HG03457 (cell line): ENCODE results near the gene HERC2.
"Not testable (repeated sequence)": the region's sequence is repeated elsewhere in the genome, so short reads cannot be mapped to it uniquely, and the experiment has no call there.

ENCODE experiments used
- ATAC-seq: cut with Tn5 transposase; IDR thresholded peaks from one replicate; pipeline ENCODE4 v1.9.1; 2021; ENCODE audit warnings: moderate number of reproducible peaks; ENCODE audit not compliant: unreplicated experiment

The HERC2 gene

GRCh38 chr15:28222612-28223011 is 99.4 kb downstream of the HERC2 start:
- ATAC-seq, result not testable (repeated sequence)

DNA sequence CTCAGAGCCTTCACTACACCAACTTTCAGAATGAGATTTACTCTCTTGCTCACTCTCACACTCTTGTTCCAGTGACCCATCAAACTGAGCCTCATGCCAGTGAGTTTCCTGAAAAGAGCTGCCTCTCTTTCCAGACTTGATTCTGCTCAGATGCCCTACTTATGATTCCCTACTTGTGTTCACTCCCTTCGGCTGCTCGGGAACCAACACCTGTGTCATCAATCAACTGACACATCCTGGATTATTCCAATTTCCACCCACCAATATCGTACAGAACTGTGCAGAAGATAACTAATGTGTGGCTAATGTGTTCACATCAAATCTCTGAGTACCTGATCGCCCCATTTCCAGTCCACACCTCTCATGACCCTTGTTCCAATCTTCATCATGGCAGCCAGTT is 100.3 kb downstream of the HERC2 start:
- ATAC-seq, result not testable (repeated sequence)

DNA sequence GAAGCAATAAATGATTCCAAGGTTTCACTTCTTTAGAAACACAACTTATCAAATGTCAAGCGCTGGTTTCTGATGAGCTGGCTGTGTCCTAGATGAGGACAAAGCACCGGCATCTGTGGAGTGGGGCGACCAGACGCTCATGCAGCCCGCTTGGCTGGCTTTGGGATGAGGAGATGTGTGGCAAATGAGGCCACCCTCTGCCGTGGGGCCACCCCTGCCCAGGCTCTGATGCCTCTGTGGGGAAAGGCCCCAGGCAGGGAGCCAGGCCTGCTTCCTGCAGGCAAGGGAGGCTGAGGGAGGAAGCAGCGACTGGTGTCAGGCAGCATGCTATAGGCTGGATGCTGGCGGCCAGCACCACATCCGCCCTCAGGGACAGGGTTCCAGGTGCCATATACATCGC is 102.9 kb downstream of the HERC2 start:
- ATAC-seq, result no peak

GRCh38 chr15:28216946-28217546 is 104.9 kb downstream of the HERC2 start:
- ATAC-seq, result not testable (repeated sequence)

DNA sequence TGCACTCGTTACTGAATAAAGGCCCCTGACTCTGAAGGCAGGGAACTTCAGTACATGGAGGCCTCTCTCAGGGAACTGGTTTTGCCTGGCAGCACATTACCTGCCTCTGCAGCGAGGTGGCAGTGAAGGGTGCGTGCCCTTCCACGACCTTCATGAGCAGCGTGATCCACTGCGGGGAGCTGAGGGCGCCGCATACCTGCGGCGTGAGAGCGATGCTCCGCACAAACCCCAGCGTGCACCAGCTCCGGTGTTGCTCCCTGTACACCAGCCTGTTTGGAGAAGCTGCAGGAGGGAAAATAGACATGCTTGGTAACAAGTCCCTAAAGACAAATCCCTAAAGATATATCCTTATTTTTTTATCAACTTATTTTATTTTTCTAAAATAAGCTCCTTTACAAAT is 106.5 kb downstream of the HERC2 start:
- ATAC-seq, result not testable (repeated sequence)

DNA sequence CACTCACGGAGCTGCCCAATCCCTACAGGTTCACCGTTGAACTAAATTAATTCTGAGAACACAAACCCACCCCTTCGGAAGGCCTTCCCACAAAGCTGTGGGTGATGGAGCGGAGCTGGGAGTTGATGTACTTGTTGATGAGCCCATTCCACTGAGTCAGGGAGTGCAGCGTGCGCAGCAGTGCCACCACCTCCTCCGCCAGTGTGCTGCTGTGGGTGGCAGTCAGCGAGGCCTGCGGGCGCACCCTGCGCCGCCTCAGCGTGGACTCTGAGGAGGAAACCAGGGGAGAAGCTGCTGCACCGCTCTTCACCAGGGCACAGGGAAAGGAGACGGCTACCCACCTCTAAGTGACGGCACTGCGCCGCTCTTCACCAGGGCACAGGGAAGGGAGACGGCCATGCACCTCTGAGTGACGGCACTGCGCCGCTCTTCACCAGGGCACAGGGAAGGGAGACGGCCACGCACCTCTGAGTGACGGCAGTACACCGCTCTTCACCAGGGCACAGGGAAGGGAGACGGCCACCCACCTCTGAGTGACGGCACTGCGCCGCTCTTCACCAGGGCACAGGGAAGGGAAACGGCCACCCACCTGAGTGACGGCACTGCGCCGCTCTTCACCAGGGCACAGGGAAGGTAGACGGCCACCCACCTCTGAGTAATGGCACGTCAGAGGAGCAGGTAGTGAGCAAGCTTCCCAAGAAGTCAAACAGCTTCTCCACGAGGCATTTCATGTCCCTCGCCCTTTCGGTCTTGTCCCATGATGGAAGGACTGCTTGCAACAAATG is 107.8 kb downstream of the HERC2 start:
- ATAC-seq, result not testable (repeated sequence)

- not testable (repeated sequence) for ATAC-seq
Observed at GRCh38 chr15:28213393-28213792, 108.6 kb downstream of the HERC2 start.

DNA sequence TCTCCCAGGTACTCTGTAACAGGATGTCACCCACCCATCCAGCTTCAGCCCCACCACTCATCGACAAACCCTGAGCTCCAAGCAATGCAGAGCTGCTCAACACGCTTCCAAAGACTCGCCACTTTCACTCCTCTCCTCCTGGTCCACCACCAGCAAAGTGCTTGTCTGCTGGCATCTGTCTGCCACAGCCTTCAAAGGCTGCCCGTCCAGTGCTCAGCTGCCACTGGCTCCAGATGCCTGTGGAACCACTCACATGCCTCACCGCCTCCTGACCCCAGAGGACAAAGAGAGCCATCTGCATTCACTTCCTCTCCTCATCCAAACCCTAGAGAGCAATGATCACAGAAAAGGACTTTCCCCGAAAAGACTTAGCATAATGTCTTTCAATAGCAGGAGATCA is 113.4 kb downstream of the HERC2 start:
- no peak for ATAC-seq

DNA sequence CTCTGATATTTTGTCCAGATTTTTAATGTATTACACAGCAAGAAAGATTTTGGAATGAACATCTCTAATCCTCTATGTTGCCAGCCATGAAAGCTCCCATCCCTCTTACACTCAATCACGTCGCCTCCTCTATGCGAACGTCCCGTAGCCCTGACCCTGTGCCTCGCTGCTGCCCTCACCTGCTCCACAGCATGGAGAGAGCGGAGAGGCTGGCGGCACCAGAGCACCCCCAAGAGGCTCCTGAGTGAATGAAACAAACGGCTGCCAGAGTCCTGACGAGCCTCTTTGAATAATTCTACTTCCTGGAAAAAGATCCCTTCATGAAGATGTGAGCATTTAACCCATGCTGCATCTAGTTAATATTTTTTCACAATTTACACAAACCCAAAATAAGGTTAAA is 116.3 kb downstream of the HERC2 start:
- ATAC-seq, result not testable (repeated sequence)

GRCh38 chr15:28203055-28203828 is 118.7 kb downstream of the HERC2 start:
- not testable (repeated sequence) for ATAC-seq

- ATAC-seq, result not testable (repeated sequence)
Observed at GRCh38 chr15:28202124-28202523, 119.9 kb downstream of the HERC2 start.

GRCh38 chr15:28198215-28198614 is 123.8 kb downstream of the HERC2 start:
- ATAC-seq, result not testable (repeated sequence)

DNA sequence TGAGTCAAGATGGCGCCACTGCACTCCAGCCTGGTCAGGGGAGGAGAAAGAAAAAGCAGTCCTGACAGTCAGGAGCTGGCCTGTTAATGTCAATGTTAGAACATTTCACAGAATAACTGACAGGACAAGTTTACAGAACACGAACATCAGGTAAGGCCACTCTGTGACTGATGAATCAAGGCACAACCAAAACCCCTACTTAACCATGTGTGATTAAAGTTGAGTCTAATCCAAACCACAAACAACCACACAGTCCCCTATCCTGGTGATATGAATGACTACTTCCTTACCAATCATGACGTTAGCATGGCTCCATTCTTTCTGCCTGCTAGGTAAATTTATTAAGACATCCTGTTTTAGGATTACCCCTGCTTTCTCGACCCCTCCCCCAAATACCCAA is 124.3 kb downstream of the HERC2 start:
- ATAC-seq, result not testable (repeated sequence)

DNA sequence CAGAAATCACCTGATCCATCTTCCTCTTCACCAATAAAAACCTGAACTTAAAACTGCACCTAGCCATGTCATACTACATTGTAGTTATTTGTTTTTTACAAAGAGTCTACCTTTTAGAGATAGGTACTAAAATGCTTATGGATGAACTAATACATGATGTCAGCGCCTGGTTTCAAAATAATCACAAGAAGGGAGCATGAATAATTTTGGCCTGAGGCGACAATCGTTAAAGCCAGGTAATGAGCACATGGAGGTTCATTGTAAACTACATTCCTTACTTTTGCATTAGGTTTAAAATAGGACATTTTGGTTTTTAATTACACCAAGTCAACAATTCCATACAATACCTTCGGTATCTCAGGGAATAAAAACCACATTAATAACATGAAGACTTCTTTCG is 125.4 kb downstream of the HERC2 start:
- not testable (repeated sequence) for ATAC-seq

DNA sequence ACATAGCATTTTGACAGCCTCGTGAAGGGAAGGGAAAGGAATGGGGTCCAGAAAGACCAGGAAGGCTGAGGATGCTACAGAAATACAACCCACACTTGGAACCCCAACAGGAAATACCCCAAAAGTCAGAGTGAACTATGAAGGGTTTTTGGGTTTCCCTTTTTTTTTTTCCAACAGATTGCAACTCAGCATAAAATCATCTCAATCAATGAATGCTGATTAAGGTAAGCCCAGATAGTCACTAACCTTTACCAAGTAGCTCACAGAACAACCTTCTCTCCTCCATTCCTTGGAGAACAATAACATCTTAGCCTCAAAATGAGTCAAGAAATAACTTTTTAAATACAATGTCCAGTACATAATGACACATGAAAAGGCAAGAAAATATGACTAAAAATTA is 129.2 kb downstream of the HERC2 start:
- no peak for ATAC-seq

DNA sequence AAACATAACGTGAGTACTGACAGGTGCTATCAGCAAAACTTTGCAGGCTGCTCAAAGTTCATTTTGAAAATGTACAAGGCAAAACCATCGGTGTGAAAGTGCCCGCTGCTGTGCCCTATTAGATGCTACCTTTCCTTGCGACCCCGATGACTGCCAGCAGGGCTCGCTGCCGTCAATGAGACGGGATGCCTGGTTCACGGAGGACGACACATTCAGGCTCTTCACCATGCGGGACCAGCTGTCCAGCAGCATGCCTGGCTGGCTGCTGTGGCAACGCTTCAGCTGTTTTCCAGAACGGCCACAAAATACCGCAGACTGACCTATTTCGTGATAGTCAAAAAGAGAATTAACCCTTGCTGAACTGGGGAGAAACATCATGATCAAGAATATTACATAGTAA is 130.1 kb downstream of the HERC2 start:
- no peak for ATAC-seq

- ATAC-seq, result no peak
Observed at GRCh38 chr15:28190391-28191174, 131.4 kb downstream of the HERC2 start.

GRCh38 chr15:28185148-28185895 is 136.7 kb downstream of the HERC2 start:
- no peak for ATAC-seq

GRCh38 chr15:28184166-28184565 is 137.8 kb downstream of the HERC2 start:
- no peak for ATAC-seq

GRCh38 chr15:28182731-28183130 is 139.2 kb downstream of the HERC2 start:
- no peak for ATAC-seq
